GM19468 (cell line): ENCODE data around the gene PPP1R3G.
"Not testable (repeated sequence)": the region's sequence is repeated elsewhere in the genome, so short reads cannot be mapped to it uniquely, and the experiment has no call there.

Experiments
- ATAC-seq: cut with Tn5 transposase; IDR thresholded peaks from one replicate; pipeline ENCODE4 v1.9.1; 2021; ENCODE audit warnings: mild to moderate bottlenecking, moderate library complexity, moderate number of reproducible peaks; ENCODE audit not compliant: unreplicated experiment; ENCODE audit errors: extremely low read depth

Gene PPP1R3G

GRCh38 chr6:5113096-5113495 lies 28.0 kb downstream of the PPP1R3G start:
- no peak for ATAC-seq

DNA sequence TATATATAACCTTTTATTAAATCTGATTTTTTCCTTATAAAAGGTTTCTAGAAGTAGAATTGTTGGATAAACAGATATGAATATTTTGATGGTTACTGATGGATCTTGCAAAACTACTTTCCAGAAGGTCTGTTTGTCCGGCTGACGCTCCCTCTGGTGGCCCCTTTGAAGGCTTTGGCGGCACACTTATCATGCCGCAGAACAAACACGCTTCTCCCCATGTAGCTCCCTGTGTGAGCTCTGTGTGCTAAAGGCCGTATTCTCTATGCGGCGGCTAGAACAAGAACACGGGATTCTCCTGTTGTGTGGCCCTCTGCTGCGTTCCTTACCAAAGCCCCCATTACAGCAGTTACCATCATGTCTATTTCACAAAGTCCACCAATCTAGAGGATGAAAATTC lies 30.0 kb downstream of the PPP1R3G start:
- no peak for ATAC-seq

- no peak for ATAC-seq
Measured at GRCh38 chr6:5116243-5116991, 31.3 kb downstream of the PPP1R3G start.

GRCh38 chr6:5119090-5119951 lies 34.2 kb downstream of the PPP1R3G start:
- no peak for ATAC-seq

GRCh38 chr6:5120011-5120410 lies 34.9 kb downstream of the PPP1R3G start:
- no peak for ATAC-seq

GRCh38 chr6:5120543-5120942 lies 35.4 kb downstream of the PPP1R3G start:
- ATAC-seq, result not testable (repeated sequence)

- no peak for ATAC-seq
Measured at GRCh38 chr6:5121479-5121878, 36.3 kb downstream of the PPP1R3G start.

DNA sequence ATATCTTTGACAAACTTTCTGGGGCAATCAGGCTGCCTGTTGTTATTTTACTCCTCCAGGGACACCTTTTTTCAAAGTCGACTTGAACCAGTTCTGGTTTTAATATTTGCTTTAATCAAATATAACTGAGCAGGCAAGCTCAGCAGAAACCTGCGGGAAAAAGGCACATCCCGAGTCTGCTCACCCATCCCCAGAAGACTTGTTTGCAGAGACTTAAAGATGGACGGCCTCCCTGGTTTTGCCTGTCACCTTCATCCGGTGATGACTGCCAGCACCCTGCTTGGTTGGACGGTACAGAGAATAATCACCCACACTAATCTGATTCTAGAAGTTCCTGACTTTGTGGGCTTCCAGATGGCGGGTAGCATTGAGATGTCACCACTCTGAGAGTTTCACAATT lies 36.8 kb downstream of the PPP1R3G start:
- ATAC-seq, result no peak

DNA sequence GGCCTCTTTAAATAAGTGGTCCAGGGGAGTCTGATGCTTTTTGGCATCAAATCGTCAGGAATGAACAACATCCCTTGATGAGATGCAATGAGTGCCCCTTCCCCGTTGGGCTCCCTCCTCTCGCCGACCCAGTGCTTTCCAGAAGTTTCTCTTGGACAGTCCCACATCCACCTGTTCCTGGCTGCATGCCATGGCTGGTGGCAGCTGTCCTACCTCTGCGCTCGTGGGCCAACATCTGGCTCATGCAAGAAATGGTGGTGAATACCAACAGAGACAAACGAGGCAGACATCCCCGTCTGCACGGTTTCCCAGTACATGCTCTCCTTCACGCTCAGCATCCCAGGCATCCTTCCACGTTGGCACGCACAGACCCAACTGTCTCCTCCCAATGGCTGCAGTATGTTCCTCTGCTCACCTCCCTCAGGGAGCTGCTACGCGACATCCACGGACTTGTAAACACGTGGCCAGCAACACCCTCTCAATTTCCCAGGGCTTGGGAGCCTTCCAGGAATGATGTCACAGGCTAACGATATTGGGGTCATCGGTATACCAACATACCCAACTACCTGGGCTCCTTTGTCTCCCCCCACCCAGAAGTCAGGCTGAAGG lies 37.5 kb downstream of the PPP1R3G start:
- ATAC-seq, result no peak

DNA sequence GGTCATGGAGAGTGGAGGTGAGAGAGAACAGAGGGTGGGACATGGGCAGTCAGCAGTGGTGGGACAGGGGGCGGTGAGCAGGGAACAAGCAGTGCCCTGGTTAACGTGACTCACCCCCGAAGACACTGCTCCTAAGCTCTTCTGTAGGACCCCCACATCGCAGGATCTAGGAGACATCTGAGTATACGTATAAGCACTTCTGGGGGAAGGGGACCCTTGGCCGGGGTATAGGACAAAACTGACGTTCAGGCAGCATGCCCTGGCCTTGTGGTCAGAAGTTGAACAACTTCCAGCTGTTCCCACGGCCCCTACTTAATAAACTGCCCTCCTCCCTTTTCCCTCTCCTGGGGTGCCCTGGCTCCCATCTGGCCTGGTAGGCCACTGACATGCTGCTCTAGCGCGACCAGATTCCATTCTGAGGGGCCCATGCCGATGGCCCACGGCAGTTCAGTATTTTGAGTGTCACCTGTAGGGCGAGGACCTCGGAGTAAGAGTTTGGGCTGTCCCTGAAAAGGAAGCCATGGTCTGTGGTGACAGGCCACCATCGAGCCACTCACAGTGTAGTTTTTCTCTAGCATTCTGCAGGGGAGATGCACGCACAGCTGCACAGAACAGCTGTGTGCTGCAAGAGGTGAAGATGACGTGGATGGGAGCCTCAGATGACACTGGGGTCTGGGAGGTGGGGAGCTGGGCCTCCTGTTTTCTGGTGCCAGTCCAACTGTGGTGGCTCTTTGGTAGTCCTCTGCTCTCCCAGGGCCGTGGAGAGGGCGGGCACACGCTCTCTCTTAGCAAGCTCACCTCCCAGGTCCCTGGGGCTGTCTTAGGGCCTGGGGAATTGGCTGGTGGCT lies 38.4 kb downstream of the PPP1R3G start:
- no peak for ATAC-seq

GRCh38 chr6:5124526-5124925 lies 39.4 kb downstream of the PPP1R3G start:
- ATAC-seq, result no peak

DNA sequence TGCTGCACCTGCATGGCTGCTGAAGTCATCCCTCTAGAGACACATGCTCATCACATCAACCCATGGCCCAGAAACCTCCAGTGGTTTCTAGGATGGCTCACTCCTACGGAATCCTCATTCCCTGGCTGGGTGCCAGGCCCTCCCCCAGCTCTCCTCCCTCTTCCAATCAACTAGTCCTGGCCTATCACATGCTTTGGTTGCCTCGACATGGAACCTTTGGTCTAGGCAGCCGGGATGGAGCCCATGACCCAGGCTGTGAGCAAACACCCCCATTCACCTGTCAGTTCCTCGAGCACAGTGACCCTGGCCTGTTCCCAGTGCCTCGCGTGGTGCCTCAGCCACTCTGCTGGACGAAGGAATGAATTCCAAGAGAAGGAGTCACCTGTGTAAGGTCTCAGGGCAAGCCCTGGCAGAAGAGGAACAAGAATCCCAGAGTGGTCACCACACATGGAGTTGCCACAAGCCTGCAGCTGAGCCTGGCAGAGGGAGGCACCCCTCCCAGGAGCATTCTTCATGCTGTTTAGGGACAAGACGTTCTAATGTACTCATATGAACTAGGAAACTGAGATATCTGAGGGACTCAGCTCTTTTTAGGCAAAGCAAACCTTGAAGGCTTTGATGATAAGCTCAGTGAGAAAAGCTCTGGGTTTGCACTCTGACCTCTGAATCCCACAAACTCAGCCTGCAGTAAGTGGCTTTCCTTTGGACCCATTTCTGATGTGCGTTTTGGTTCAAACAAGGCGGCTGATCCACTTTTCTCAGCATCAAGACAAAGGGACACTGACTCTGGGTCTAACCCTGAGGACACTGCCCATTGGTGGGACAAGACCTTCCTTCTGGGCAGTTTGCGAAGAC lies 40.2 kb downstream of the PPP1R3G start:
- no peak for ATAC-seq

GRCh38 chr6:5126214-5126613 lies 41.1 kb downstream of the PPP1R3G start:
- no peak for ATAC-seq

DNA sequence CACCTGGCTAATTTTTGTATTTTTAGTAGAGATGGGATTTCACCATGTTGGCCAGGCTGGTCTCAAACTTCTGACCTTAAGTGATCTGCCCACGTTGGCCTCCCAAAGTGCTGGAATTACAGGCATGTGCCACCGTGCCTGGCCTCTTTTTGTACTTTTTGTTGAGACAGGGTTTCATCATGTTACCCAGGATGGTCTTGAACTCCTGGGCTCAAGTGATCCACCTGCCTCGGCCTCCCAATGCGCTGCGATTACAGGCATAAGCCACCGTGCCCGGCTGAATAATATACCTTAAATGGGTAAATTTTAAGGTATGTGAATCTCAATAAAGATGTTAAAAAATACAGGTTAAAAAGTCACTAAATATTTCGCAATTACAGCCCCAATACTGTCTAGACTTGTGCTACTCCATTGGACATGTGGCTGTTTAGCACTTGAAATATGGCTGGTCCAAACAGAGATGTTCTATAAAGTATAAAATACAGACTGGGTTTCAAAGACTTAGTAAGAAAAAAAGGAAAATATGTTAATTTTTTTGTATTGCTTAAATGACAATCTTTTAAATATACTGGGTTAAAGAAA lies 42.1 kb downstream of the PPP1R3G start:
- no peak for ATAC-seq

DNA sequence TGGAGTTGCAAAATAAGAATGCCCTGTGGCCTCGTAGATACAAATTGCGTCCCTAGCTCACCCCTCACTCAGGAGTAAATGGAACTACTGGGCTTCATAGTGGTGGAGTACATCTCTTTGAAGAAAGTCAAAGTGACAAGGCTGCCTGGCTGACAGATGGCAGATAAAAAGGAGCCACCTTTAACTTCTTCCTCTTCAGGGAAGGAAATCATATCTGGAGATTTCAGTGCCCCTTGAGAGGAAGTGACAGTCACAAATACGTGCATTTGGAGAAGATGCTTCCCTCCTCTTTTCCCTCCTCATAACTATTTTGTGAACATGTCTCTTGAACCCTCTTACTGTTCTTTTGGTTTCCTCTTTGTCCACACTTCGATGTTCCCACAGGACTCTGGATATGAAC lies 43.2 kb downstream of the PPP1R3G start:
- ATAC-seq, result no peak

DNA sequence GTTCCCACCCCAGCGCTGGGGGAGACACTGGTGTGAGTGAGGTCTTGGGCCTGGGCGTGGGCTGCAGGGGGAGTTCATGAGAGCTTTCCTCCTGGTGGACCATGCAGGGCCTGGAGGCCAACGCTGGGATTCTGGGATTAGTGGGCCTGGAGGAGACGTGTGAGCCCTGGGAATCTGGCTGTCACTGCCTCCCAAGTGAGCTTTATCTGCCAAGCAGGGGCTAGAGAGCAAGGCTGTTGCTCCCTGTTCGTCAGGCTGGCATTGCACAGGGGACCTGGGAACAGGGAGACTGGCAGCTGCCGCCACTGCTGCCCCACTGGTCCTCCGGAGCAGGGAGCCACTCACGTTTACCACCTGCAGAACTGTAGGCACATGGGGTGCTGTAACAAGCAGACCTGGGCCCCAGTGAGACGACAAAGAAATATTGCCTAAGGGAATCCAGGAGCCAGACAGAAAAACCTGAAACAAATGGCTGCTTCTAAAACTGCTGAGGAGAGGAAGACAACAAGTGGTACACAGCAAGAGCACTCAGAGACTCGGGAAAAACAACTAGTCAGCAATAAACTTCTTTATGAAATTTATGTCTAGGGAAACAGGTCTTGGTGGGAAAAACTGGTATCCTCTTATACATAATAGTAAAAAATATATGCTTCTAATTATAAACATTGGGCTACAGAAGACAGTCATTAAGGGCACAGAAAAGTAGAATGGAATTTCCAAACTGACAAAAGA lies 45.2 kb downstream of the PPP1R3G start:
- ATAC-seq, result no peak

DNA sequence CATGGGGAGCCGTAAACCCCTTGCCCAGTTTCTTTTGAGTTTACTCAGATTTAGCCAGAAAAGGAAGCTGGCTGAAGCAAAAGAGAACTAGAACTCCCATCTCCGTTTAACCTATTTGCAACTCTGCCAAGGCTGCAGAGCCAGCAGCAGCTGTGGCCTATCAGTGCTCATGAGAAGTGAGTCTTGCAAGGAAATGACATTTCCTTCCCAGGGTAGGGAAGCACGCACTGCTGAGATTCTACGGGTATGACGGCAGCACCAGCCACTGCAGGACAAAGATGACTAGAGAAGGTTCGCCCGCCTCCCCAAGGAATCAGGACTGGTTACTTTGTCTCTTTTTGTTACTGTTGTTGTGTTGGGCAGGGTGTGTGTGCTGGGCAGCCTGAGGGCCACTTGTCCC lies 47.6 kb downstream of the PPP1R3G start:
- peak; percentile 76 for ATAC-seq

- ATAC-seq, result no peak
Measured at GRCh38 chr6:5133943-5134342, 48.8 kb downstream of the PPP1R3G start.
